ENCODE results near the gene ARHGAP26. TPM values are rescaled to one million over a fixed set of nuclear protein-coding genes. Genes with fewer than 3 reads are reported as not detected.

ARHGAP26 gene
- total and polyA plus RNA-seq, 10 donors: 4.2 to 148 (median 55.5) TPM

DNA sequence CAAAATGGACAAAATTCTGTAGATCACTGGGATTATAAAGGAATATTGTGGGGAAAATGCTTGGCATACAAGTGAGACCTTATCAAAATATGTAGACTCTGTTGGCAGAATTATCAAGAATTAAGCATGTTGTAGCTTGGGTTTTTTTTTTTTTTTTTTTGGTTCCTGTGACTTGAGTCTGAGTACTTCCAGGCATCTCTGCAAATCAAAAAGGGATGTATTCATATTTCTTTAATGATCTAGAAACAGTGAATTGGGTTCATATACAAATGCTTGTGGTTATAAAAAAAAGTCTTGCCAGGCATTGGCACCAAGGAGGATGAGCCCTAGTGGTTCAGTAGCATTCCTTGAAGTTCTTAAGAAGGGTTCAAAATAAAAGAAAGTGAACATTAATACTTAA, 292.2 kb downstream of the ARHGAP26 start:
- H3K4me3 ChIP-seq: no peak overlapping the region
- DNase-seq: no peak
- intact Hi-C loops (cut with DNase I; ENCODE audit: low total_unique reads): no loop called here
- H3K27me3 ChIP-seq (replicated peaks in 1 of 7): no peaks in the 10 kb centered on the region
- peak overlapping the region in 1 of 8 donors; percentile 33 for H3K27ac ChIP-seq
- no peaks in the 10 kb centered on the region for H3K9me3 ChIP-seq
- TF ChIP-seq POLR2A (IDR thresholded peaks at IDR 0.05) (no peak), POLR2AphosphoS5 (IDR thresholded peaks at IDR 0.05) (no peak)
- TF ChIP-seq, protein P1, sequence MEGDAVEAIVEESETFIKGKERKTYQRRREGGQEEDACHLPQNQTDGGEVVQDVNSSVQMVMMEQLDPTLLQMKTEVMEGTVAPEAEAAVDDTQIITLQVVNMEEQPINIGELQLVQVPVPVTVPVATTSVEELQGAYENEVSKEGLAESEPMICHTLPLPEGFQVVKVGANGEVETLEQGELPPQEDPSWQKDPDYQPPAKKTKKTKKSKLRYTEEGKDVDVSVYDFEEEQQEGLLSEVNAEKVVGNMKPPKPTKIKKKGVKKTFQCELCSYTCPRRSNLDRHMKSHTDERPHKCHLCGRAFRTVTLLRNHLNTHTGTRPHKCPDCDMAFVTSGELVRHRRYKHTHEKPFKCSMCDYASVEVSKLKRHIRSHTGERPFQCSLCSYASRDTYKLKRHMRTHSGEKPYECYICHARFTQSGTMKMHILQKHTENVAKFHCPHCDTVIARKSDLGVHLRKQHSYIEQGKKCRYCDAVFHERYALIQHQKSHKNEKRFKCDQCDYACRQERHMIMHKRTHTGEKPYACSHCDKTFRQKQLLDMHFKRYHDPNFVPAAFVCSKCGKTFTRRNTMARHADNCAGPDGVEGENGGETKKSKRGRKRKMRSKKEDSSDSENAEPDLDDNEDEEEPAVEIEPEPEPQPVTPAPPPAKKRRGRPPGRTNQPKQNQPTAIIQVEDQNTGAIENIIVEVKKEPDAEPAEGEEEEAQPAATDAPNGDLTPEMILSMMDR (IDR thresholded peaks at IDR 0.05 in 8 of 11, conservative IDR thresholded peaks at IDR 0.05 in 3 of 11): no peak
- peaks cover 9 to 52% (median 29%) of the 10 kb centered on the region in 6 donors for H3K4me1 ChIP-seq
- peaks cover 0 to 45% (median 5%) of the 10 kb centered on the region in 6 donors for H3K36me3 ChIP-seq

DNA sequence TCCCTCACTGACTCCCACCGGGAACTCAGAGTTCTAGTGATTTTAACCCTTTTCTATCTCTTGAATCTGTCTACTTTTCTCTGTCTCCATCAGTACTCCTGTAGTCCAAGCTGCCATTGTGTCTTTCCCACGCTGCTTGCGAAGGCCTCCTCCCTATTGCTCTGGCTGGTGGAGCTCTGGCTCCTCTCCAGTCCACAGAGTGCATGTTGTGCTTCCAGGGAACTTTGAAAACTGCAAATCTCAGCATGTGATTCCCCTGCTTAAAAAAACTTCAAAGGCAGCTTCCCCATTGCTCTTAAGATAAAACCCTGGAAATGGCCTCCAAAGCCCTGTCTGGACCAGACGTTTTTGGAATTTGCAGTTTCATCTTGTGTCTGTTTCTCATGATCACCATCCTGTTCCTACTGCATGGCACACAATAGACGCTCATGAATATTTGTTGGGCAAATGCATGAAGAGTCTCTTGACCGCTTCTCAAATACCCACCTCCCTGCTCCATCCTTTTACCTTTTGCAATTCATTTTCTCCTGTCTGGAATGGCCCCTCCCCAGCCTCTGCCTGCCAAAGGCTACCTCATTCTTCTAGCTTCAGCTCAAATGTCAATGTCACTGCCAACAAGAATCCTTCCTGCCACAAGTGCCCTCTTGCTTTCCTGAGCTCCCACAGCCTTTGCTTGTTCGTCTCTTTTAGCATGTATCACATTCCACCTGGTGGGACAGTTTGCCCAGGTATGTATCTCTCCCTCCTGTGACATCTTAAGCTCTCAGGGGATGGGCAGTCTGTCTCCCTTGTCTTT, 293.2 kb downstream of the ARHGAP26 start:
- no peak for DNase-seq
- TF ChIP-seq, protein P1 (IDR thresholded peaks at IDR 0.05 in 8 of 11, conservative IDR thresholded peaks at IDR 0.05 in 3 of 11): no peak
- TF ChIP-seq POLR2AphosphoS5 (IDR thresholded peaks at IDR 0.05): no peak
- no peak for TF ChIP-seq POLR2A (IDR thresholded peaks at IDR 0.05)
- intact Hi-C loops (cut with DNase I; ENCODE audit: low total_unique reads): no loop called here
- Histone ChIP-seq H3K4me1 (peaks cover 9 to 58% (median 32%) of the 10 kb centered on the region in 6 donors), H3K4me3 (no peak overlapping the region), H3K27me3 (replicated peaks in 1 of 7) (no peaks in the 10 kb centered on the region), H3K36me3 (peaks cover 0 to 44% (median under 1%) of the 10 kb centered on the region in 6 donors), H3K27ac (peak overlapping the region in 6 of 8 donors; percentile 61 to 74 (median 65)), H3K9me3 (no peaks in the 10 kb centered on the region)
- 58 to 77% (median 68%) methylated on average over 7 of the region's 7 CpGs for WGBS, 5 donors

DNA sequence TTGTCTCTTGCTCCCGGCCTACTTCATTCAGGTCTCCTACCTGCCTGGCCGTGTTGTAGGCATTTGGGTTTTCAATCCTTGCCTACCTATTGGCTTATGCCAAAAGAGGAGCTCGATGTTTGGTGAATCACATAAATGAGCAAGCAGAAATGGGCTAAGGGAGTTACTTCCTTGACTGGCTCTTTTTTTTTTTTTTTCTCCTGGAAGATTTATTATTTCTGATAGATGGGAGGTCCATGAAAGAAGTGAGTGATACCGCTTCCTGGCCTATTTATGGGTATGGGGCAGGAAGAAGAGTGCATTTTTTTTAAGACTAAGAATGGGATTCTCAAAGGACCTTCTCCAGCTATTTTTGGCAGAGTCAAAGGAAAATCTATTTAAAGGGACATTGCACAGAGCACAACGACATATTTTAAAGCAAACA, 294.1 kb downstream of the ARHGAP26 start:
- Histone ChIP-seq H3K27ac (peak overlapping the region; percentile 36 to 74 (median 62)), H3K9me3 (no peaks in the 10 kb centered on the region), H3K36me3 (peaks cover 0 to 44% (median 3%) of the 10 kb centered on the region in 6 donors), H3K4me3 (no peak overlapping the region), H3K4me1 (peaks cover 9 to 58% (median 32%) of the 10 kb centered on the region in 6 donors), H3K27me3 (replicated peaks in 1 of 7) (no peaks in the 10 kb centered on the region)
- intact Hi-C loops (cut with DNase I; ENCODE audit: low total_unique reads): no loop called here
- no peak for TF ChIP-seq POLR2A (IDR thresholded peaks at IDR 0.05)
- TF ChIP-seq, protein P1 (IDR thresholded peaks at IDR 0.05 in 8 of 11, conservative IDR thresholded peaks at IDR 0.05 in 3 of 11): no peak
- WGBS, 5 donors: 34 to 46% (median 46%) methylated on average over 5 of the region's 5 CpGs
- no peak for DNase-seq

DNA sequence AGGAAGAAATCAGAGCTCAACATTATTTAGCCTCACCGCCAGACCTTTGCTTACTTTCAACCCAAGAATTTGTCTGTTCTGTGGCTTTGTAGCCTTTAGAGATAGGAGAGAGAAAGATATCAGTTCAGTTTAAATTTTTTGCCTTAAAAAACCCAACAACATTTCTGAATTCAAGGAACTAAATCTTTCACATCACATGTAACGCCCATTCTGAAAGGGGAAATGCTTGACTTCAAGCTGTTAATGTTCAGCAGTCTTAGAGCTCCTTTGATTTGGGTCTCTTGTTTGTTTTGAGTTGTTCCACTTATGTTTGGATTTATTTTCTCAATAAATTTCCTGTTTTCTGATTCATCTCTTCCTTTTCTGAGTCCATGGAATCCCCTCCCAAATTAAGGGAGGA, 294.5 kb downstream of the ARHGAP26 start:
- Histone ChIP-seq H3K4me1 (peaks cover 9 to 57% (median 32%) of the 10 kb centered on the region in 6 donors), H3K4me3 (no peak overlapping the region)
- no peak for DNase-seq

More for the DNA sequence above, 294.5 kb downstream of the ARHGAP26 start:
- peak overlapping the region in 7 of 8 donors; percentile 61 to 74 (median 62) for H3K27ac ChIP-seq
- intact Hi-C loops (cut with DNase I; ENCODE audit: low total_unique reads): no loop called here
- H3K9me3 ChIP-seq: no peaks in the 10 kb centered on the region
- H3K27me3 ChIP-seq (replicated peaks in 1 of 7): no peaks in the 10 kb centered on the region
- no peak for TF ChIP-seq POLR2AphosphoS5 (IDR thresholded peaks at IDR 0.05)
- TF ChIP-seq POLR2A (IDR thresholded peaks at IDR 0.05): no peak
- TF ChIP-seq, protein P1 (IDR thresholded peaks at IDR 0.05 in 8 of 11, conservative IDR thresholded peaks at IDR 0.05 in 3 of 11): no peak
- 40 to 48% (median 42%) methylated on average over 2 of the region's 2 CpGs for WGBS, 5 donors
- peaks cover 0 to 44% (median 3%) of the 10 kb centered on the region in 6 donors for H3K36me3 ChIP-seq
